Activated CD4-positive, alpha-beta T cell treated with anti-CD3 and anti-CD28 coated beads, Interleukin-2, amount 50 U/mL, for 16 hours (primary cell): ENCODE results near the gene MRPL2.
"Not testable (repeated sequence)": the region's sequence is repeated elsewhere in the genome, so short reads cannot be mapped to it uniquely, and the experiment has no call there.

ENCODE experiments used
- DNase-seq: peaks from one replicate; pipeline ENCODE4 v3.0.0-alpha.2; 2020

Gene MRPL2

GRCh38 chr6:43081922-43082321, 22.7 kb upstream of the MRPL2 start:
- DNase-seq = not testable (repeated sequence)

- DNase-seq = no peak
These were observed 21.8 kb upstream of the MRPL2 start for GRCh38 chr6:43081043-43081442.

- DNase-seq = no peak
These were observed 19.5 kb upstream of the MRPL2 start for GRCh38 chr6:43078691-43079090.

- DNase-seq = no peak
These were observed 18.8 kb upstream of the MRPL2 start for GRCh38 chr6:43077981-43078511.

- no peak for DNase-seq
These were observed 18.1 kb upstream of the MRPL2 start for GRCh38 chr6:43077333-43077809.

GRCh38 chr6:43076464-43077332, 17.5 kb upstream of the MRPL2 start:
- DNase-seq = no peak

GRCh38 chr6:43075670-43076463, 16.6 kb upstream of the MRPL2 start, which contains the start of gene PTK7:
Gene PTK7 (plus strand): TSS chr6:43076314. CDS start chr6:43076489, 175 bp downstream.
- DNase-seq = peak; percentile 14

GRCh38 chr6:43074847-43075669, 15.8 kb upstream of the MRPL2 start:
- no peak for DNase-seq

- DNase-seq = peak; percentile 44
These were observed 10.9 kb upstream of the MRPL2 start for GRCh38 chr6:43070028-43070632.

- DNase-seq = no peak
These were observed 3.6 kb upstream of the MRPL2 start for GRCh38 chr6:43062818-43063217.

GRCh38 chr6:43061861-43062260, 2.6 kb upstream of the MRPL2 start:
- DNase-seq = no peak

- DNase-seq = no peak
These were observed 1.8 kb upstream of the MRPL2 start for GRCh38 chr6:43060755-43061633.

GRCh38 chr6:43060034-43060754, 960 bp upstream of the MRPL2 start:
- no peak for DNase-seq

- no peak for DNase-seq
These were observed 703 bp downstream of the MRPL2 start for GRCh38 chr6:43058531-43058930.

GRCh38 chr6:43055966-43056365, 3.3 kb downstream of the MRPL2 start:
- DNase-seq = no peak

GRCh38 chr6:43054206-43054943, 4.9 kb downstream of the MRPL2 start:
- no peak for DNase-seq

GRCh38 chr6:43053545-43054205, 5.6 kb downstream of the MRPL2 start, which contains the start of gene CUL7:
Gene CUL7 (minus strand): TSS chr6:43053851. CDS start chr6:43052788, 1,063 bp downstream.
- peak; percentile 95 for DNase-seq

- DNase-seq = no peak
These were observed 6.2 kb downstream of the MRPL2 start for GRCh38 chr6:43052842-43053544.
